GM21528 (cell line): ENCODE results near the gene ACOT12.
"Not testable (repeated sequence)": the region's sequence is repeated elsewhere in the genome, so short reads cannot be mapped to it uniquely, and the experiment has no call there.

Source experiments
- ATAC-seq: cut with Tn5 transposase; IDR thresholded peaks from one replicate; pipeline ENCODE4 v1.9.1; 2021; ENCODE audit warnings: mild to moderate bottlenecking, moderate library complexity; ENCODE audit not compliant: unreplicated experiment, low FRiP score

The ACOT12 gene

DNA sequence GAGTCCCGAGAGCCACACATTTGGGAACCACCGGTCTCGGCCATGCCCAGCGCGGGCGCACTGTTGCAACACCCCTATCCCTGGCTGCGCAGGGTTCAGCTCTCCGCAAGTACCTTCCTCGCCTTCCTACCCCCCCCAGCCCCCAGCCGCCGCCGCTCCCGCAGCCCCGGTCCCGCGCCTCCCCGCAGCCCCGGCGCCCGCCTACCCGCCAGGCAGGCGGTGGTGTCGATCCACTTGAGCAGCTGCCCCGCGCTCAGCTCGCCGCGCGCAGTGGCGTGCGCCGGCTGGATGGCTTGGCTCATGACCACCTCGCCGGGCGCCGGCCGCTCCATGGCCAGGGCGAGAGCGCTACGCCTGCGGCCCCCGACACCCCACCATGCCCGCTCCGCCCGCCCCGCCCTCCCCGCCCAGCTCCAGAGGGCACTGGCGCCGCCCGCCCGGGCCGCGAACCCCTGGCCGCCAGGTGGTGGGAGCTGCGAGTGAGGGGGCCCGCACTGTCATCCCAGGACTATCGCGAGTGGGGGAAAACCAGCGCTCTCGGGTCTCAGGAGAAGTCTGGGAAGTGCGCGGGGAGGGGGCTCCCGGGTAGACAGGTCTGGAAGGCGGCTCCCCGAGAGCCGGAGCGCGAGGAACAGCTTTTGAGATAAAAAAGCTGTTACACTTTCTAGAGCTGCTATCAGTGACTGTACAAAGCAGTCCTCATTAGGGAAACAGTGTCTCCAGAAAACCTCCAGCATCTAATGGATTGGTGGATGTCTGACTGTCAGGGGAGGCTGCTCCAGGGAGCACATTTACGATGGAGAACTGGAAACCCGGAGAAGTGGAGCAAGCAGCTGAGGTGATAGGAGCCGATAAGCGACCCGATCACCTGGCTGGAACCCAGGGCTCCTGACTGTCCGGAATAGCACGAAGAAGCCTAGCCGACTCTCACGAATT is at the start of gene ACOT12:
Gene ACOT12, minus strand, starts transcription at position 352 of the 936 bp plus-strand sequence. Its CDS starts 20 bp downstream, at position 332.
- no peak for ATAC-seq

DNA sequence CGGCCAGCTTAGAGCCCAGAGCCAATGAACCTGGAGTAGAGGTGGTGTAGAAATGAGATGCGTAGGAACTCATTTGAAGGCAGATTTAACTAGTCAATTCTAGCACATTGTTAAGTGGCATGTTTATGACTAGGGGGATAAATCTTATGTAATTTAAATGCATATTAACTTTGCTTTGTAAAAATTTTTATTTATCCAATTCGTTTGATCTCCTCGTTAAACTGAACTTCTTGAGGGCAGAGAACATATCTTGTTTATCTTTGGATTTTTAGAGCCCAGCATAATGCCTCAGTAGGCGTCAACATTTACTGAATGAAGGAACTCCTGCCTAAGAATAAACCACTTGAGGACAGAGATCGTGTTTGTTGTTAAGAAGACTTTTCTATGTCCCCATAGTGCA is 41.1 kb upstream of the ACOT12 start:
- no peak for ATAC-seq

DNA sequence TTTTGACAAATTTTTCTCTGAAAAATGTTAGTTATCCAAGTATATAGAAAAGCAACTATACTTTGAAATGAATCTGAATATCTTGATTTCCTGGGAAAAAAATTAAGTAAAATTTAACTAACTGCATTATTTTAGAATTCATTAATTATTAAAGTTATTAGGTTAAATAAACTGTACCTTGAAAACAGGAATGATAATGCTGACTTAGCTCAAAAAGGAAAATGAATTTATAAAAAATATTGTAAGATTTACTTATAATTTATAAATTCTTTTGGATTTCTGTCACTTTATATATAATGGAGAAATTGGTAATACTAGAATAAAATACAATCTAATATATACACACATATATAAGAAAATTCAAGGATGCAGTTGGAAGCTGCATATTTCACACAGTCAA is 36.1 kb upstream of the ACOT12 start:
- no peak for ATAC-seq

DNA sequence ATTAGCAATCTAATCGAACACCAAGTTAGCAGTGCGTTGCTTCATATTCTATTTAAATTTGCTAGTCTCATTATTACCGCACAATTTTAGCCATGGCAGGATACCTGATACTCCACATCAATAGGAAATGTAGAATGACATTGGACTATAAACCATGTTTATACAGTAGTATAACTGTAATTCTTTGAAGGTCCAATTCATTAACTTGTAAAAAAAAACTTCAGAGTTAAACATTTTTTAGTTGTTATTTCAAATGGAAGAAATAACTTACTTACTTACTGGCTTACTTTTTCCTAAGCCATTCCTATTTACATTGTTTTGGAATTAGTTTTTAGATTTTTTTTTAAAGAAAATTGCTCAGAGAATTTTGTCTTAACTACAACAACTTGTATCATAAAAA is 35.4 kb upstream of the ACOT12 start:
- no peak for ATAC-seq

DNA sequence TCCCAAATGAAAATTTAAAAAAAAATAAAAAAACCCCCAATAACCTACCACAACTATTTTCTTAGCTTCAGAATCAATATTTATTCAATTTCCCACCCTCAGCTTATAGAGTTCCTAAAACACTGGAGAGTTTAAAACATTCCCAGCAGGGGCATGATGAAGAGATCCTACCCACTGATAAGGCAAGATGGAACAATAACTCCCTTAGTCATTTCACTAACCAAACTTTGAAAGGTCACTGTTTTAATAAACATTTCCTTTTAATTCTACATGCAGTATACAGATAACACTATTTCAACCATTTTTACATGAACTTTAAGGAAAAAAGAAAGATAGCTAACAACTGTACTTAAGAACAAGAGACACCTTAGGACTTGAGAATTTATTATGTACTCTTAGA is 34.9 kb upstream of the ACOT12 start:
- no peak for ATAC-seq

DNA sequence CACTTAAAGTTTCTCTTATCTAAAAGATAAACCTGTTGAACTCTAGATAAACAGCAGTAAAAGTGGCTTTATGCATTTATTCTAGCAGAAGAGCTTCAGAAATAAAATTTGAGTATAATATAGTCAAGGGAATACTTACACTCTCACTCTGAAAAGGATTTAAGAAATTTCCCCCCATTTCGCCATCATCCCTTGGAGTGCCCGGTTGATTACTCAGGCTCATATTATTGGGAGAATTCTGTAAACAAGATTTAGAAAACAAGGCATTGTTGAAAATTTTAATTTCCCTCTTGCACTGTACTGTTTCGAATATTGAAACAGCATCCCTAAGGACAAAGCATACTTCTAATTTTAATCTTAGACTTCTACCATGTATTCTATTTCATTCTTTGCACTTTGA is 34.5 kb upstream of the ACOT12 start:
- ATAC-seq: no peak

DNA sequence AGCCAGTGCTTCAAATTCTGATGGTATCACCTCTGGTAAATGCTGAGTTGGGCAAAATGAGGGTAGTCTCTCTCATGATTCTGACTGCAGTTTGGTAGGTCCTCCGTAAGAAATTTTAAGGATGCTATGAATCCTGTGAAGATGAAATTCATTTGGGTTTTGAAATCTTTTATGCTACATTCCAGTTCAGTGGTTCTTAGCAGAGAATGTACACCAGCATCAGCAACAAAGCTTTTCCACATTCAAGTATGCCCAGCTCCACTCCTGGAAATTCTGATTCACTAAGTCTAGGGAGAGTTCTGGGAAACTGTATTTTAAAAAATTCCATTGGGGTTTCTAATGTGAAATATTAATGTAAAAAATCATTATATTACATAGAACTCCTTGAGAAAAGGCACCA is 33.6 kb upstream of the ACOT12 start:
- ATAC-seq: no peak

DNA sequence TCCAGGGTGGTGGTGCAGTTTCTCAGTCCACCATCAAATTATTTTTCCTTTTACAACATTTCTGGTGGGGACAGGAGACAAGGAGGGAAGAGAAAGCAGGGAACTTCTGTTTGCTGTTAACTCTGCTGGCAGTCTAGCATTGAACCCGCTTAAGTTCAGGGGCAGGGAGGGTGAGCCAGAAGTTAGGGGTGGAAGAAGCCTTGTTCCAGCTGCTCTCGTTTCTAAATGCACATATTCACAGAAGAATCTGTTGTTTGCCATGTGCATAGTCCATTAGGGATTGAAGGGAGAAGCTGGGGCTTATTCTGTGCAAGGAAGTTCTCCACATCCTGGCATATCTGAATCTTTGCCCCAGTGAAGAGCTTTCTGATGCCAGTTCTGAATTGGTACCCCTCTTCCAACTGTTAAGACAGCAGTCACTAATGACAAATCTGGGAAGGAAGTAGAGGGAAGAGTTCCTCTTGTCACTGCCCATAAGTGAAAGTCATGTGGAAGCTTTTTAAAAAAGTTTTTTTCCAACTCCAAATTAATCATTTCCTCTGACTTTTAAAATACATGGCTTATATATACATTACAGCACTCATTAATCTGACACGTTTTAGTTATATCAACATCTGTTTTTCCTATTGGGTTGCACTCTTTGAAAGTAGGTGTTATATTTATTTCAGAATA is 32.6 kb upstream of the ACOT12 start:
- ATAC-seq: no peak

DNA sequence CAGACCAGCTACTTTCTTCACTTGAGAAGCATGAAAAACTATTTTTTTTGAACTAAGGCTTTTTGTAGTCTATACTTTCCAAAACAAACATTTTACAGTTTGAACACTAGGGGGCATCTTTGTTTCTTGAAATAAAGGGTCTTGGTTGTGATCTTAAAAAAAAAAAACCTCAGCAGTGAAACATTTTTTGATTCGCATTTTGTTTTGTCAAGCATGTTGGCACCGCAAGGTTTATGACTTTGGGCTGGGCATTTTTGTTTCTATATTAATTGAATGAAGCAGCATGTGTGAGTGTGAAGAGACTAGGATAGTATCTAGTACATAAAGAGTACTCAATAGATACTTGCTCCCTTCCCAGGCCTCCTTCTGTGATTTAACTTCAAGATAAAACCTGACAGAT is 31.6 kb upstream of the ACOT12 start:
- ATAC-seq: no peak

DNA sequence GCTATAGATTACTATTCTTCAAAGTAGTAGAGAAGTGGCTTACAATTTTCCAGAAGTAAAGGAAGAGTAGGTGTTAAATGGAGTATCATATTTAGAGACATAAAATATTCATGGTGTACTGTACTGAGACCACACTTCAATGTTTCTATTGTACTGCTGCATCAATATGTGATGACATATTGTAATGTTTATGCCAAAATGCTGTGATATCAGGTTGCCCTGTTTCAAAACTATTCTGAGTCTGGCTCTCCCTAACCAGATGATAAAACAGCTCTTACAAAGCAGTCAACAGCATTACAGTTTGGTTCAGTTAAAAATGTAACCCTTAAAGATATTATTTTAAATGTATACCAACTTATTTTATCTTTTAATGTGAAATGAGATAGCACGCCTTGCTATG is 30.8 kb upstream of the ACOT12 start:
- ATAC-seq: no peak

DNA sequence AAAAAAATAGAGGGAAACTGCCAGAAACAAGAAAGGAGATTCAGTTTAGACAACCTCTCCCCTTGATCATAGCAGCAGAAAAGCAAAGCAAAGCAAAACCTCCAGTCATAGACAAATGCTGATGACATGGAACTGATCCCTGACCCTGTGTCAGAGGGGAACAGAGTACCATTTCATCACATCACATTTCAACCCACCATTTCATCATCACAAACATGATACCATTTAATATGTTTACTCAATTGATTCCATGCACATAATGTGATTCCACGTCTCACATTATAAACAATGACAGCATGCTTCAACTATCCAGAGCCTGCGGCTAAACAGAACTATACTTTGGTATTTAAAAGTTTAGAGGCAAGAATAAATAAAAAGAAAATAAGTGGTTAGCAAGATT is 28.7 kb upstream of the ACOT12 start:
- ATAC-seq: no peak

DNA sequence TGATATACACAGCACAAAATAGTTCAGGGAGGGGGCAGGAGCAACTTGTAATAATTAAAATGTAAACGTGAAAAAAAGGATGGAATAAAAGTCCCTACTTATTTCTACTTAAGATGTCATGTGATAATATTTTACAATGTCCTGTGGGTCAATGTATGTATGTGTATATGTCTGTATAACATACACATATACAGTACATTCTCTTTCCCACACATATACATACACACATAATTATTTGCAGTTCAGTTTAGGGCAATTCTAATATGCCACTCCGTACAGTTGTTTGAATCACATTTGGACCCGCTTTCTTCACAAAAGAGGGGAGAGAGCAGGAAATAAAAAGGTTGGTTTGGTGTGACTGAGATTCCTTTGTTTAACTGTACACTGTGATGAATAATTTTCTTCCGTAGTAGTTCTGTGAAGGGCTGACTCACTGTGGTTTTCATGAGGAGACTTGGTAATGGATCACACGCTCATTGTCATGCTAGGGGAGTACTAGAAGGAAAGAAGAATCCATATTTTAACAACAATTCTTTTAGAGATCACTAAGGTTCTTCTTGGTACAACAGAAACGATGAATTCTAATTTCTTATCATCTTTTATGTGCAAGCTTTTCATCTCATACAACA is 26.2 kb upstream of the ACOT12 start:
- no peak for ATAC-seq

DNA sequence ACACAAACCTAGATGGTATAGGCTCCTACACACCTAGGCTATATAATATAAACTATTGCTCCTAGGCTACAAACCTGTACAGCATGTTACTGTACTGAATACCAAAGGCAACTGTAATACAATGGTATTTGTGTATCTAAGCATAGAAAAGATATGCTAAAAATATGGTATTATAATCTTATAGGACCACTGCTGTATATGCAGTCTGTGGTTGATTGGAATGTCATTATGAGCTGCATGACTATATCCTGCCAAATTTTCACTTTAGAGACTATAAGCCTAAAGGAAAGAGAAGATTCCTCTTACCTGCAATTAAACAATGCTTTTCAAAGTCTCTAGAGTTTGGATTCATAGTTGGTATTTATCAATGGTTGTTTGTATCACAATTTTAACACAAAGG is 24.7 kb upstream of the ACOT12 start:
- no peak for ATAC-seq

DNA sequence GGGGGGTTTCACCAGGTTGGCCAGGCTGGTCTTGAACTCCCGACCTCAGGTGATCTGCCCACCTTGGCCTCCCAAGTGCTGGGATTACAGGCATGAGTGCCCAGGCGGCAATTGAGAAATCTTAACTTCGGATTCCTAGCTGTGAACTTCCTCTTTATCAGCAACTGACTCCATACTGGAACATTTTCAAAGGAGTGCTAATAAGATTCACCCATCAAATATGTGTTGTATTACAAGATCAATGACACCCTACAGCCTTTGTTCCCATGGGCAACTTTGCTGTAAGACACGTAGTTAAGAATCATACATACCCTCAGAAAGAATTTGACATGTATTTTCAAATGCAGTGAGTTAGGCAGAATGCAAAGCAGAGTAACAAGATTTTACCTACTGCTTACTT is 23.1 kb upstream of the ACOT12 start:
- ATAC-seq: no peak

DNA sequence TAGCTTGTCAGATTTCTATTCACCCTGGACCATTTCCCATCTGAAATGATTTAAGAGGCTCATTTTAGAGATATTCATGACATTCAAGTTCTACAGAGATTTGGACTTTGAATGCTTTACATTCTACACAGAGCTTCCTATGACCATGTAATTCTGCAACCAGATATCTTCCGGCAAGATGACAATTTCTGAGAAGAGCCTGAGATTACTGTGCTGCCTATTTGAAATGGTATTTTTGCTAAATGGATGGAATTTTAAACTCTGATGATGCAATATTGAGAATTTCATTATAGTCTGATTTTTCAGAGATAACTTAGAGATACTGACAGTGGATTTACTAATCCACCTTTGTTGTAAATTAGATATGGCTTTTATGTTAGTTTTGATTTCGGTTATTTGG is 16.0 kb upstream of the ACOT12 start:
- no peak for ATAC-seq

DNA sequence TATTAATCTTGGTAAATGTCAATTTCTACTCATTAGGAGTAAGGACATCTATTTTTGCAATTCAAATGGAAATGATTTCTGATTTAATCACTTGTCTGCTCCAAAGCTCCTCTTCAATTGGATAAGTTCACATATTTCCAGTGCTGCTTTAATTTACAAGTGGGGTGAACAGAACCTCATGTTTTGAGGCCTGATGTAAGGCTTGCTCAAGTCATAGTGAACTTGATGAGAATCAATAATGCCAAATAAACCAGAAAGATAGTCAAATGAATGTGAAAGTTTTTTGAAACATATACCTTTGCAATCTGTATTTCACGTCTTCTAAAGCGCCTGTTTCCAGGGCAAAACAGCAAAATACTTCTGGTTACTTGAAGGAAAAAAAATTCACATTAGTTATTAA is 15.4 kb upstream of the ACOT12 start:
- no peak for ATAC-seq

DNA sequence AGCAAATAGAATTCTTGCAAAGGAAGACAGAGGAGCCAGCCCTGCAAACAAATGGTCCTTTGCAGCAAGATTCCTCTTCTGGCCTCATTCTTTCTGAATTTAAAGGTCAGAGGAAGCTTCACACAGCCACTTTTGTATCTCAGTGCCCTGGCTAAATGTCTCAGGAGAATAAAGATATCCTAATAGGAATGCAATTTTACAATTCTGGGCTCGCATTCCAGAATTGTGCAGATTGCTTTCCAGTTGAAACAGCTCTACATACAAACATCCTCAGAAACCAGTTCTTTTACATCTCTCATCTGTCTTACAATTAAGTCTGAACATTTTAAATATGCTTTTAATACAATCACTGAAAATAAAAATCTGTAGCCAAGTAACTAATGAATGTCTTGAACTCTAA is 14.6 kb upstream of the ACOT12 start:
- ATAC-seq: no peak

DNA sequence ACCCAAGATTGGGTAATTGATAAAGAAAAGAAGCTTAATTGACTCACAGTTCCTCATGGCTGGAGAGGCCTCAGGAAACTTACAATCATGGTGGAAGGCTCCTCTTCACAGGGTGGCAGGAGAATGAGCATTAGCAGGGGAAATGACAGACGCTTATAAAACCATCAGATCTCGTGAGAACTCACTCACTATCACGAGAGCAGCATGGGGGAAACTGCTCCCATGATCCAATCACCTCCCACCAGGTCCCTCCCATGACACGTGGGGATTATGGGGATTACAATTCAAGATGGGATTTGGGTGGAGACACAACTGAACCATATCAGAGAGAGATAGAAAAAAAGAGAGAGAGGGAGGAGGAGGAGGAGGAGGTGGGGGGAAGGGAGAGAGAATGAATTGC is 13.9 kb upstream of the ACOT12 start:
- not testable (repeated sequence) for ATAC-seq

DNA sequence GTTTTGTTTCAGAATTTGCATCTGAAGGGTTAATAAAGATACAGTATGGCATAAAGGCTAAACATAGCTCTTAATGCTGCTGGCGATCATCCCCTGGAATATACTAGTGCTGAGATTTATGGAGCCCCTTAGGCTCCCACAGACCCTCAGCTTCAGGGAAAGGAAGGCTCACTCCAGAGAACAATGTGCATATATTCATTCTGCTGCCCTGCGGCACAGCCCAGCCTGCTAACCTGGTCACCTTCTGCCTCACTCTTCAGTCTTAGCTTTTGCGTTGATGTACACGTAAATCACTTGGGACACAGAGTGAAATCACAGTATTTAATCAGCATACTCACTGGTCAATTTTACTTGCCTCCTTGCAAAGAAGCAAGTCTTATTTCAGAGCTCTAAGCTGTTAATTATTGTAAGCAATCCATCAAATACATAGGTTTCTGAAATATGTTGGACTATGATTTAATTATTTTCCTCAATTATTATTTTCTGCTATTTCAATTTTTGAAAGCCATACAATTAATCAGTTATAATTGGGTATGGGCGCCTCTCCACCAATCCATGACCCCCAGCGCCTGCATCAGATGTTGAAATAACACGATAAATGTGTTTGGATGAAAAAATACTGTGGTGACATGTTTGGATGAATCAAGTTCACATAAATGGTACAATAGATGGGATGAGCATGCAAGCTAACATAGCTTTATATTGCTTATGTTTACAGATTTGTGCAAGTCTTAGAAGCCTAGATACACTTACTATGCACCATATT is 11.4 kb upstream of the ACOT12 start:
- ATAC-seq: no peak

DNA sequence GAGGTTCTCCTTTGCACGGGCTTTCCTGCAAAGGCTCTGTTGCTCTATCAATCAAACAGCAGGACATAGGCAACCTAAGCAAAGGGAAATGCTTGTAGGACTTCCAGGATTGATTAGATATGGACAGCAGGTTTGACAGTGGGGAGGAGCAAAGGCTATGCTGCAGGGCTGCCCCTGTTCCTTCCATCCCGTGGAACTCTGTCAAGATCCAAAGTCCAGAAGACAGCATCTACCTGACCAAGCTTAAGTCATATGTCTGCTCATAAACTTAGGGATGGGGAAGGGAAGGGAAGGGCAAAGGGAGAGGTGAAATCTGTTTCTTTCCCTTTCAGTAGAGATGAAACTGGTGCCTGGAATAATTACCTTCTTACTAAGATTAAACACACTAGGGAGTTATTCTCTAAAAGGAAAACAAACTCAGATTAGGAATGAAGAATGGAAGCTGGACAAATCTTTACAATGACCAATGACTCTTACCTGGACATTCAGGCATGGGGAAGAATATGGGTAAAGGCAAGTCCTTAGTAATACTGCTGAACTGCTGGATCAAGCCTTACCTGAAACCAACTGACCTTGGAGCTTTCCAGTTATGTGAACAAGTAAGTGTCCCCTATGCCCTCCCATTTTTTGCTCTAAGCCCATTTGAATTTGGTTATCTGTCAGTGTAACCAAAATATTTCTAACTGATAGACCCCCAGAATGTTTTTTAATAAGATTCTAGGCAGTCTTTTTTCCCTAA is 8.4 kb upstream of the ACOT12 start:
- no peak for ATAC-seq
